Cardiac fibroblast (primary cell): Measurements from ENCODE around the gene MON1B.
A peak's percentile ranks its signal among the peaks of the same experiment; 100 is the strongest.

Experiments
- DNase-seq, 2 donors: peaks; one replicate each; pipeline versions ENCODE4 v3.0.0 to v3.0.0-alpha.2; 2010; ENCODE audit warnings: low read depth in 2 of 2
- H3K4me3 ChIP-seq, 2 donors: replicated peaks in 1 of 2; 1 replicate in 1 of 2; 2 replicates in 1 of 2; pipeline ENCODE4 v1.5.1; 2011; ENCODE audit warnings: low read depth in 2 of 2, low read length in 2 of 2, mild to moderate bottlenecking in 2 of 2, moderate library complexity in 1 of 2
- CTCF ChIP-seq: IDR thresholded peaks from one replicate; pipeline ENCODE4 v1.5.1; 2011; ENCODE audit warnings: low read depth, mild to moderate bottlenecking, low read length, inconsistent platforms

Gene MON1B

GRCh38 chr16:77223184-77223583 lies 32.2 kb downstream of the MON1B start:
- DNase-seq: no peak

GRCh38 chr16:77225182-77225581 lies 34.2 kb downstream of the MON1B start:
- DNase-seq: no peak
- no peak overlapping the region for H3K4me3 ChIP-seq
- TF ChIP-seq CTCF: no peak

More at GRCh38 chr16:77223184-77223583, 32.2 kb downstream of the MON1B start:
- TF ChIP-seq CTCF: peak; percentile 39
- H3K4me3 ChIP-seq: no peak overlapping the region

- TF ChIP-seq CTCF: no peak
- no peak overlapping the region for H3K4me3 ChIP-seq
- no peak for DNase-seq
Observed at GRCh38 chr16:77227745-77228144, 36.8 kb downstream of the MON1B start.

GRCh38 chr16:77231047-77231446 lies 40.1 kb downstream of the MON1B start:
- H3K4me3 ChIP-seq: no peak overlapping the region
- no peak for DNase-seq
- no peak for TF ChIP-seq CTCF

GRCh38 chr16:77233799-77234519 lies 43.0 kb downstream of the MON1B start:
- TF ChIP-seq CTCF: no peak
- DNase-seq: no peak

GRCh38 chr16:77234611-77235010 lies 43.6 kb downstream of the MON1B start:
- TF ChIP-seq CTCF: no peak
- no peak overlapping the region for H3K4me3 ChIP-seq
- peak; percentile 4 to 18 for DNase-seq

More at GRCh38 chr16:77233799-77234519, 43.0 kb downstream of the MON1B start:
- H3K4me3 ChIP-seq: no peak overlapping the region
